Measurements from ENCODE around the gene RC3H2.
"Not testable (repeated sequence)": the region's sequence is repeated elsewhere in the genome, so short reads cannot be mapped to it uniquely, and the experiment has no call there.

Gene RC3H2

GRCh38 chr9:122857815-122858214, 47.3 kb downstream of the RC3H2 start:
- no peaks in the 10 kb centered on the region for H3K27me3 ChIP-seq
- no peaks in the 10 kb centered on the region for H3K4me1 ChIP-seq
- TF ChIP-seq Cebpa-rat (IDR thresholded peaks at IDR 0.05) = no peak
- no peak overlapping the region for H3K27ac ChIP-seq
- peaks cover 98% of the 10 kb centered on the region for H3K36me3 ChIP-seq
- H3K9ac ChIP-seq = no peak overlapping the region
- H3K9me3 ChIP-seq = peaks cover 17% of the 10 kb centered on the region
- H4K20me1 ChIP-seq = no peaks in the 10 kb centered on the region
- no peak overlapping the region for H3K4me3 ChIP-seq
- H3K4me2 ChIP-seq = no peak overlapping the region

- peaks cover 94% of the 10 kb centered on the region for H3K36me3 ChIP-seq
Observed at GRCh38 chr9:122852085-122852786, 52.9 kb downstream of the RC3H2 start.

GRCh38 chr9:122848256-122848943, 56.8 kb downstream of the RC3H2 start:
- H3K4me2 ChIP-seq = no peak overlapping the region
- H3K9me3 ChIP-seq = peaks cover 6% of the 10 kb centered on the region
- no peaks in the 10 kb centered on the region for H3K27me3 ChIP-seq
- no peak for TF ChIP-seq Cebpa-rat (IDR thresholded peaks at IDR 0.05)
- H3K36me3 ChIP-seq = peaks cover 67% of the 10 kb centered on the region
- no peaks in the 10 kb centered on the region for H4K20me1 ChIP-seq
- no peak overlapping the region for H3K4me3 ChIP-seq
- H3K27ac ChIP-seq = no peak overlapping the region
- H3K4me1 ChIP-seq = peaks cover 22% of the 10 kb centered on the region
- no peak overlapping the region for H3K9ac ChIP-seq

More at GRCh38 chr9:122852085-122852786, 52.9 kb downstream of the RC3H2 start:
- H3K4me2 ChIP-seq, H4K20me1 ChIP-seq, H3K27me3 ChIP-seq, H3K27ac ChIP-seq, H3K4me1 ChIP-seq, H3K9ac ChIP-seq, H3K4me3 ChIP-seq: not testable (repeated sequence)
- peaks cover 21% of the 10 kb centered on the region for H3K9me3 ChIP-seq

GRCh38 chr9:122846371-122846940, 58.7 kb downstream of the RC3H2 start:
- no peak for TF ChIP-seq Cebpa-rat (IDR thresholded peaks at IDR 0.05)
- Histone ChIP-seq H3K27ac (no peak overlapping the region; the same call in 1 of the 2 replicates), H3K36me3 (peaks cover 50% of the 10 kb centered on the region)

GRCh38 chr9:122845116-122845515, 60.0 kb downstream of the RC3H2 start:
- no peak for TF ChIP-seq Cebpa-rat (IDR thresholded peaks at IDR 0.05)
- Histone ChIP-seq H3K4me1 (peaks cover 22% of the 10 kb centered on the region), H3K27ac (no peak overlapping the region), H3K27me3 (no peaks in the 10 kb centered on the region), H3K9me3 (no peaks in the 10 kb centered on the region), H3K4me3 (no peak overlapping the region), H3K36me3 (peaks cover 36% of the 10 kb centered on the region), H3K4me2 (no peak overlapping the region), H4K20me1 (no peaks in the 10 kb centered on the region), H3K9ac (no peak overlapping the region)

More at GRCh38 chr9:122846371-122846940, 58.7 kb downstream of the RC3H2 start:
- H3K4me1 ChIP-seq = peaks cover 22% of the 10 kb centered on the region
- H3K4me2 ChIP-seq = peak overlapping the region; percentile 34
- H3K4me3 ChIP-seq = no peak overlapping the region
- H3K9me3 ChIP-seq = no peaks in the 10 kb centered on the region
- H3K9ac ChIP-seq = no peak overlapping the region
- no peaks in the 10 kb centered on the region for H4K20me1 ChIP-seq
- no peaks in the 10 kb centered on the region for H3K27me3 ChIP-seq

GRCh38 chr9:122844137-122844536, 61.0 kb downstream of the RC3H2 start:
- Histone ChIP-seq H3K9ac (no peak overlapping the region), H3K9me3 (no peaks in the 10 kb centered on the region), H3K4me3 (no peak overlapping the region), H3K27me3 (no peaks in the 10 kb centered on the region), H4K20me1 (no peaks in the 10 kb centered on the region), H3K4me1 (peaks cover 22% of the 10 kb centered on the region), H3K36me3 (peaks cover 27% of the 10 kb centered on the region; the same call in 1 of the 2 replicates), H3K4me2 (no peak overlapping the region), H3K27ac (no peak overlapping the region)
- TF ChIP-seq Cebpa-rat (IDR thresholded peaks at IDR 0.05) = no peak

- Histone ChIP-seq H3K4me1 (peaks cover 14% of the 10 kb centered on the region), H3K36me3 (peaks cover 5% of the 10 kb centered on the region; the same call in 1 of the 2 replicates), H3K9me3 (no peaks in the 10 kb centered on the region), H3K4me2 (no peak overlapping the region), H3K4me3 (no peak overlapping the region), H4K20me1 (no peaks in the 10 kb centered on the region), H3K27ac (no peak overlapping the region), H3K9ac (no peak overlapping the region), H3K27me3 (no peaks in the 10 kb centered on the region)
- no peak for TF ChIP-seq Cebpa-rat (IDR thresholded peaks at IDR 0.05)
Observed at GRCh38 chr9:122841501-122841900, 63.7 kb downstream of the RC3H2 start.

- not testable (repeated sequence) for H3K9ac ChIP-seq, H3K36me3 ChIP-seq, H3K9me3 ChIP-seq, H3K4me2 ChIP-seq, H3K4me3 ChIP-seq, H3K27ac ChIP-seq, H4K20me1 ChIP-seq, H3K27me3 ChIP-seq
- H3K4me1 ChIP-seq = peaks cover 16% of the 10 kb centered on the region
Observed at GRCh38 chr9:122838441-122838840, 66.7 kb downstream of the RC3H2 start.

- no peaks in the 10 kb centered on the region for H3K27me3 ChIP-seq
- H3K9ac ChIP-seq = no peak overlapping the region
- no peaks in the 10 kb centered on the region for H3K9me3 ChIP-seq
- no peak overlapping the region for H3K4me2 ChIP-seq
- H3K4me1 ChIP-seq = peaks cover 16% of the 10 kb centered on the region
- no peak for TF ChIP-seq Cebpa-rat (IDR thresholded peaks at IDR 0.05)
- no peaks in the 10 kb centered on the region for H3K36me3 ChIP-seq
- H3K4me3 ChIP-seq = no peak overlapping the region
- no peaks in the 10 kb centered on the region for H4K20me1 ChIP-seq
- no peak overlapping the region for H3K27ac ChIP-seq
Observed at GRCh38 chr9:122837266-122837850, 67.8 kb downstream of the RC3H2 start.

- no peak for TF ChIP-seq Cebpa-rat (IDR thresholded peaks at IDR 0.05)
- H4K20me1 ChIP-seq = no peaks in the 10 kb centered on the region
- H3K4me1 ChIP-seq = peaks cover 16% of the 10 kb centered on the region
- no peaks in the 10 kb centered on the region for H3K36me3 ChIP-seq
- peak overlapping the region; percentile 75 for H3K27ac ChIP-seq
- no peaks in the 10 kb centered on the region for H3K9me3 ChIP-seq
- H3K4me2 ChIP-seq = peak overlapping the region; percentile 91
- H3K9ac ChIP-seq = peak overlapping the region; percentile 55
- H3K27me3 ChIP-seq = no peaks in the 10 kb centered on the region
- peak overlapping the region; percentile 46; the same call in 1 of the 2 replicates for H3K4me3 ChIP-seq
Observed at GRCh38 chr9:122835313-122835731, 69.8 kb downstream of the RC3H2 start.

All from BLaER1 (cell line).